ENCODE results near the gene KRTAP20-4. TPM values are rescaled to one million over a fixed set of nuclear protein-coding genes. Genes with fewer than 3 reads are reported as not detected.

The KRTAP20-4 gene
- total RNA-seq (2011; cell fraction: chromatin; rRNA removed; ENCODE audit: low replicate concordance), result not detected in 2 replicates
- not detected in 2 replicates for total RNA-seq (2011; cell fraction: nucleolus; rRNA removed)
- not detected in 2 replicates for total RNA-seq (2011; cell fraction: nucleoplasm; rRNA removed)
- total RNA-seq (2014; rRNA removed) (not detected in 2 replicates), total RNA-seq (2014; rRNA removed; fragmentation: Illumina TruSeq; extraction: Trizol) (not detected in 2 replicates), total RNA-seq (2015; rRNA removed; fragmentation: Illumina TruSeq; extraction: Trizol) (not detected in 2 replicates), total RNA-seq (2021) (not detected in 2 replicates), polyA plus RNA-seq (2011; rRNA removed) (not detected in 2 replicates), polyA plus RNA-seq (2014; fragmentation: Illumina TruSeq; extraction: Trizol) (not detected in 2 replicates), polyA plus RNA-seq (2014; fragmentation: Nextera tagmentation; extraction: Ambion mirVana) (not detected), polyA plus RNA-seq (2014; rRNA removed) (not detected in 2 replicates), polyA minus RNA-seq (2011; rRNA and poly(A)+ RNA removed) (not detected in 2 replicates), Bru-seq, nascent RNA (not detected), BruChase-seq, experiment 1, labeled RNA remaining after a 2-hour chase (percentile 24 among the genes with signal in this experiment), BruChase-seq, experiment 2, labeled RNA remaining after a 6-hour chase (not detected)
- not detected in 2 replicates for polyA plus RNA-seq (2011; cell fraction: cytosol; rRNA removed)
- not detected in 2 replicates for polyA plus RNA-seq (2011; cell fraction: nucleus; rRNA removed)
- not detected in 2 replicates for polyA plus RNA-seq (2012)
- polyA minus RNA-seq (2011; cell fraction: cytosol; rRNA and poly(A)+ RNA removed), result not detected in 2 replicates
- polyA minus RNA-seq (2011; cell fraction: nucleus; rRNA and poly(A)+ RNA removed), result not detected in 2 replicates
- long read RNA-seq, experiment 1, result 0 reads
- long read RNA-seq, experiment 2, result 0 reads
- long read RNA-seq, experiment 3, result 0 reads

- DNase-seq (ENCODE audit: extremely low read depth in 1 of 4, low spot score in 3 of 4) (no peak), FAIRE-seq (no peak), ATAC-seq (no peak)
- ChIA-PET POLR2A (no interaction called here), CTCF (ENCODE audit: low intra/inter-chr PET ratio) (no interaction called here)
- 0% methylated on average over 3 of the region's 3 CpGs for WGBS (ENCODE audit: insufficient coverage, low coverage, missing lambda C conversion rate)
- no peaks in the 10 kb centered on the region for H3K36me3 ChIP-seq (ENCODE audit: control insufficient read depth, insufficient read depth, low read length)
- no peaks in the 10 kb centered on the region for H3K27me3 ChIP-seq (ENCODE audit: control insufficient read depth in 2 of 2, insufficient read depth in 2 of 2, low read length in 2 of 2)
- no peaks in the 10 kb centered on the region for H3K79me2 ChIP-seq (ENCODE audit: control insufficient read depth, insufficient read depth, low read length)
- intact Hi-C loops (cut with micrococcal nuclease) (no loop called here), in situ Hi-C loops (cut with MboI) (no loop called here)
- no peaks in the 10 kb centered on the region; the same call in 1 of the 2 replicates for H3K9me3 ChIP-seq (replicated peaks; ENCODE audit: control insufficient read depth, insufficient read depth, low read depth, low read length)
- H3K4me2 ChIP-seq (ENCODE audit: insufficient read depth, low read length), result no peak within 1 kb of the TSS
- no peaks in the 10 kb centered on the region for H4K20me1 ChIP-seq (replicated peaks; ENCODE audit: control insufficient read depth, insufficient read depth, low read length)
- H3K9me1 ChIP-seq (ENCODE audit: control insufficient read depth, insufficient read depth, low read length), result no peaks in the 10 kb centered on the region
- H3K27ac ChIP-seq (ENCODE audit: extremely low read depth, low read depth, low read length), result no peak within 1 kb of the TSS
- TF ChIP-seq E4F1 (CRISPR knock-in tag; IDR thresholded peaks at IDR 0.05; ENCODE audit: borderline replicate concordance), result no peak
- TF ChIP-seq ZBTB9 (CRISPR knock-in tag; IDR thresholded peaks at IDR 0.05), result no peak
- no peak for TF ChIP-seq ZNF511 (CRISPR knock-in tag; IDR thresholded peaks at IDR 0.05)
- TF ChIP-seq EWSR1 (IDR thresholded peaks at IDR 0.05; ENCODE audit: borderline replicate concordance, low read depth, partially characterized antibody), result no peak
- TF ChIP-seq OTX1 (CRISPR knock-in tag; IDR thresholded peaks at IDR 0.05), result no peak
- TF ChIP-seq ZNF3 (CRISPR knock-in tag; IDR thresholded peaks at IDR 0.05), result no peak
- no peak for TF ChIP-seq SIN3A (IDR thresholded peaks at IDR 0.05; ENCODE audit: borderline replicate concordance in 2 of 2, control insufficient read depth in 1 of 2, low read depth in 2 of 2, low read length in 2 of 2)
- TF ChIP-seq COPS2 (conservative IDR thresholded peaks at IDR 0.05), result no peak
- TF ChIP-seq PRDM10 (IDR thresholded peaks at IDR 0.05; ENCODE audit: partially characterized antibody), result no peak
- TF ChIP-seq POLR2H (tag; IDR thresholded peaks at IDR 0.05; ENCODE audit: low read depth), result no peak
- no peak for TF ChIP-seq NR1H2 (CRISPR knock-in tag; IDR thresholded peaks at IDR 0.05)
- H3K4me3 ChIP-seq, result no peak within 1 kb of the TSS
- no peak within 1 kb of the TSS for H3K9ac ChIP-seq (ENCODE audit: insufficient read depth in 1 of 2, low read depth in 2 of 2, low read length in 2 of 2)
- BruUV-seq (replicated peaks), result no TSS peak
- no peak within 1 kb of the TSS for H2AFZ ChIP-seq (ENCODE audit: low read depth, low read length)
- no peaks in the 10 kb centered on the region for H3K4me1 ChIP-seq (replicated peaks in 1 of 2; ENCODE audit: control insufficient read depth in 2 of 2, insufficient read depth in 2 of 2, low read length in 2 of 2)
Observed at GRCh38 chr21:30620522-30620921, at the start of gene KRTAP20-4. KRTAP20-4 (plus strand) TSS chr21:30620627.
